Lung (tissue), 12 donors: ENCODE results near the gene CCDC68. TPM values are rescaled to one million over a fixed set of nuclear protein-coding genes. Genes with fewer than 3 reads are reported as not detected.
A peak's percentile ranks its signal among the peaks of the same experiment; 100 is the strongest.

Source experiments
- ATAC-seq: fragments of 200-7000 bp; cut with Tn5 transposase; one replicate; pipeline ENCODE4 v1.9.1; 2020; ENCODE audit warnings: moderate number of reproducible peaks; ENCODE audit not compliant: insufficient read depth, low FRiP score
- DNase-seq, 3 donors: peaks; one replicate each; pipeline ENCODE4 v3.0.0-alpha.2; 2013 to 2017
- H3K27ac ChIP-seq, 2 donors: one replicate each; pipeline ENCODE4 v1.5.1; 2013; ENCODE audit warnings: mild to moderate bottlenecking in 2 of 2, moderate library complexity in 2 of 2, control low read depth in 1 of 2, inconsistent platforms in 1 of 2, low read depth in 1 of 2, low read length in 1 of 2
- H3K27me3 ChIP-seq, 3 donors: one replicate each; pipeline ENCODE4 v1.5.1; 2013; ENCODE audit warnings: low read length in 2 of 3; ENCODE audit not compliant: control insufficient read depth in 3 of 3, insufficient read depth in 3 of 3
- H3K36me3 ChIP-seq, 4 donors: one replicate each; pipeline ENCODE4 v1.5.1; 2013; ENCODE audit warnings: low read length in 4 of 4, mild to moderate bottlenecking in 1 of 4, moderate library complexity in 1 of 4; ENCODE audit not compliant: control insufficient read depth in 4 of 4, insufficient read depth in 4 of 4
- H3K4me1 ChIP-seq, 5 donors: one replicate each; pipeline ENCODE4 v1.5.1; 2013; ENCODE audit warnings: low read length in 5 of 5, mild to moderate bottlenecking in 2 of 5, moderate library complexity in 1 of 5; ENCODE audit not compliant: control insufficient read depth in 5 of 5, insufficient read depth in 5 of 5
- H3K4me3 ChIP-seq: one replicate; pipeline ENCODE4 v1.5.1; 2013; ENCODE audit warnings: mild to moderate bottlenecking, control low read depth, moderate library complexity
- H3K9ac ChIP-seq, 2 donors: one replicate each; pipeline ENCODE4 v1.5.1; 2013; ENCODE audit warnings: low read length in 2 of 2, control low read depth in 1 of 2; ENCODE audit not compliant: insufficient read depth in 1 of 2
- H3K9me3 ChIP-seq, 4 donors: one replicate each; pipeline ENCODE4 v1.5.1; 2013; ENCODE audit warnings: low read length in 3 of 4, mild to moderate bottlenecking in 1 of 4, moderate library complexity in 1 of 4; ENCODE audit not compliant: control insufficient read depth in 4 of 4, insufficient read depth in 3 of 4
- CTCF ChIP-seq: IDR thresholded peaks from 2 replicates; pipeline ENCODE4 v1.5.1; 2012; ENCODE audit warnings: mild to moderate bottlenecking; ENCODE audit errors: control extremely low read depth, extremely low read depth
- WGBS, 2 donors: extraction: QIAGEN DNeasy Blood & Tissue Kit; methylation state at CpG; one replicate each; pipeline ENCODE4 v1.1.7; 2013; 5-methylcytosine and 5-hydroxymethylcytosine counted together
- polyA plus RNA-seq, 2 donors: library from polyadenylated mRNA; stranded (reverse); fragments of 200-250 nt; gene quantifications; one replicate each; pipeline ENCODE4 v1.2.1, GENCODE V29; 2013
- total RNA-seq, 2 donors: library from RNA; depleted of rRNA in 1 of 2; stranded (reverse); fragments of >200 nt in 1 of 2; gene quantifications; one replicate each; pipeline ENCODE4 v1.2.1, GENCODE V29; 2014 to 2021
- donor health status: control.
- donor health status: control.
- donor health status: Bipolar disorder and iron deficiency.
- donor health status: healthy.
- donor health status: DM: yes; HTN: yes; CAD: no.

Gene CCDC68
- total and polyA plus RNA-seq, 4 donors: 6.7 to 90.4 (median 10.1) TPM

GRCh38 chr18:54961016-54961423 lies 1.8 kb upstream of the CCDC68 start:
- Histone ChIP-seq H3K4me3 (no peak overlapping the region), H3K27me3 (no peaks in the 10 kb centered on the region), H3K4me1 (peaks cover 0 to 56% (median 13%) of the 10 kb centered on the region in 5 donors), H3K36me3 (peaks cover 0 to 1% (median 0%) of the 10 kb centered on the region in 4 donors), H3K9ac (peak overlapping the region in 1 of 2 donors; percentile 26), H3K9me3 (no peaks in the 10 kb centered on the region), H3K27ac (peak overlapping the region in 1 of 2 donors; percentile 26)
- DNase-seq (peak; percentile 68 to 97 (median 95)), ATAC-seq (no peak)
- no peak for TF ChIP-seq CTCF
- 25 to 32% methylated on average over 2 of the region's 2 CpGs for WGBS, 2 donors

GRCh38 chr18:54960197-54960596 lies 936 bp upstream of the CCDC68 start:
- peak overlapping the region in 1 of 2 donors; percentile 73 for H3K27ac ChIP-seq
- no peaks in the 10 kb centered on the region for H3K36me3 ChIP-seq
- H3K27me3 ChIP-seq: no peaks in the 10 kb centered on the region
- ATAC-seq: no peak
- TF ChIP-seq CTCF: no peak
- peaks cover 0 to 62% (median 13%) of the 10 kb centered on the region in 5 donors for H3K4me1 ChIP-seq
- H3K9me3 ChIP-seq: no peaks in the 10 kb centered on the region
- no peak overlapping the region for H3K9ac ChIP-seq
- no peak overlapping the region for H3K4me3 ChIP-seq
- WGBS, 2 donors: 63 to 72% methylated on average over 3 of the region's 3 CpGs
- peak in 1 of 3 donors; percentile 44 for DNase-seq

GRCh38 chr18:54957996-54958395 lies 1.3 kb downstream of the CCDC68 start:
- no peak for TF ChIP-seq CTCF
- peaks cover 0 to 67% (median 13%) of the 10 kb centered on the region in 5 donors for H3K4me1 ChIP-seq
- H3K9me3 ChIP-seq: no peaks in the 10 kb centered on the region
- peak; percentile 77 to 91 (median 90) for DNase-seq
- no peaks in the 10 kb centered on the region for H3K27me3 ChIP-seq
- WGBS, 2 donors: 40 to 51% methylated on average over 5 of the region's 5 CpGs
- peak overlapping the region; percentile 31 to 90 for H3K9ac ChIP-seq
- no peak for ATAC-seq
- H3K27ac ChIP-seq: peak overlapping the region in 1 of 2 donors; percentile 3
- no peak overlapping the region for H3K4me3 ChIP-seq
- H3K36me3 ChIP-seq: no peaks in the 10 kb centered on the region
